ENCODE measurements around the gene CYP2C19.

DNA sequence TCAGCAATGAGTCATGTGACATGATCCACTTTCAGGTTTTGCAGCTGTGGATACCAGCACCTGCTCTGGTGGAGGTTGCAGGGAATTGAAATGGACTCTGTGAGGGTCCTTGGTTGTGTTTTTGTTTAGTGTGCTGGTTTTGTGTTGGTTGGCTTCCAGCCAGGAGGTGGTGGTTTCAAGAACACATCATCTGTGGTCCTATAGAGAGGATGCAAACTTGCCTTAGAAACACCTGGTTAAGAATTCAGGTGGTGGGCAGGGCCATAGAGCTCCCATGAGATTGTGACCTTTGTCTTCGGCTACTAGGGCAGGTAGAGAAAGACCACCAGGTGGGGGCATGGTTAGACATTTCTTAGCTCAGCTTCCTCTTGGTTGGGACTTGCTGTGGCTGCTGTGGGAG, 116.7 kb downstream of the CYP2C19 start:
- TF ChIP-seq, protein P1, sequence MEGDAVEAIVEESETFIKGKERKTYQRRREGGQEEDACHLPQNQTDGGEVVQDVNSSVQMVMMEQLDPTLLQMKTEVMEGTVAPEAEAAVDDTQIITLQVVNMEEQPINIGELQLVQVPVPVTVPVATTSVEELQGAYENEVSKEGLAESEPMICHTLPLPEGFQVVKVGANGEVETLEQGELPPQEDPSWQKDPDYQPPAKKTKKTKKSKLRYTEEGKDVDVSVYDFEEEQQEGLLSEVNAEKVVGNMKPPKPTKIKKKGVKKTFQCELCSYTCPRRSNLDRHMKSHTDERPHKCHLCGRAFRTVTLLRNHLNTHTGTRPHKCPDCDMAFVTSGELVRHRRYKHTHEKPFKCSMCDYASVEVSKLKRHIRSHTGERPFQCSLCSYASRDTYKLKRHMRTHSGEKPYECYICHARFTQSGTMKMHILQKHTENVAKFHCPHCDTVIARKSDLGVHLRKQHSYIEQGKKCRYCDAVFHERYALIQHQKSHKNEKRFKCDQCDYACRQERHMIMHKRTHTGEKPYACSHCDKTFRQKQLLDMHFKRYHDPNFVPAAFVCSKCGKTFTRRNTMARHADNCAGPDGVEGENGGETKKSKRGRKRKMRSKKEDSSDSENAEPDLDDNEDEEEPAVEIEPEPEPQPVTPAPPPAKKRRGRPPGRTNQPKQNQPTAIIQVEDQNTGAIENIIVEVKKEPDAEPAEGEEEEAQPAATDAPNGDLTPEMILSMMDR (IDR thresholded peaks at IDR 0.05): no peak
- no peak for TF ChIP-seq POLR2A (IDR thresholded peaks at IDR 0.05)
